Measurements from ENCODE around the gene PANK4. TPM values are rescaled to one million over a fixed set of nuclear protein-coding genes. Genes with fewer than 3 reads are reported as not detected.

Gene PANK4
- total and polyA plus RNA-seq, 2 of the 8 experiments (the other 6 are each of a cell fraction or from before 2014, with no cell fraction given) = 20.1 to 29.7 TPM

GRCh38 chr1:2543543-2544092, 17.2 kb upstream of the PANK4 start:
- Histone ChIP-seq H2BK5ac (ENCODE audit: low read depth, low read length) (no peak overlapping the region; the same call in 1 of the 2 replicates), H3K4me2 (ENCODE audit: insufficient read depth in 1 of 2, low read depth in 2 of 2, low read length in 2 of 2) (peak overlapping the region; percentile 13 to 40; a peak in 2 of 4 replicates), H3K27me3 (replicated peaks in 1 of 4; ENCODE audit: control insufficient read depth in 3 of 4, extremely low read depth in 1 of 4, insufficient read depth in 3 of 4, low read length in 3 of 4) (peaks cover 0 to 21% (median 17%) of the 10 kb centered on the region in 4 experiments; a peak in 6 of 7 replicates), H3K4me3 (ENCODE audit: extremely low read depth in 1 of 4, insufficient read depth in 2 of 4, low read depth in 3 of 4, low read length in 4 of 4) (0 out of 8 replicates have a peak overlapping the region, but pooled peaks of 2 of the 4 experiments have one; percentile 10 to 11), H2AFZ (ENCODE audit: low read length) (no peak overlapping the region), H4K20me1 (replicated peaks in 1 of 2; ENCODE audit: control insufficient read depth in 1 of 2, insufficient read depth in 2 of 2, low read length in 2 of 2) (no peaks in the 10 kb centered on the region), H3K4ac (replicated peaks; ENCODE audit: insufficient read length, low read depth, low read length) (no peak overlapping the region), H3K56ac (replicated peaks; ENCODE audit: insufficient read length, low read depth, low read length) (no peak overlapping the region), H3K9me3 (ENCODE audit: insufficient read depth in 2 of 2, low read depth in 1 of 2, low read length in 1 of 2) (no peaks in the 10 kb centered on the region), H3K4me1 (replicated peaks in 1 of 4; ENCODE audit: control insufficient read depth in 3 of 4, insufficient read depth in 4 of 4, low read length in 3 of 4) (peaks cover 0 to 33% (median 30%) of the 10 kb centered on the region in 4 experiments; a peak in 6 of 7 replicates), H3K36me3 (ENCODE audit: control insufficient read depth in 2 of 4, insufficient read depth in 4 of 4, low read length in 3 of 4) (no peaks in the 10 kb centered on the region), H4K91ac (replicated peaks; ENCODE audit: insufficient read length, low read length) (peak overlapping the region; percentile 35), H3K23ac (ENCODE audit: insufficient read length) (no peak overlapping the region), H3K14ac (ENCODE audit: insufficient read length) (no peak overlapping the region), H2BK120ac (replicated peaks; ENCODE audit: low read depth, low read length) (no peak overlapping the region), H4K8ac (ENCODE audit: extremely low read depth, insufficient read depth, low read length) (peak overlapping the region; percentile 86; the same call in 1 of the 2 replicates), H3K79me1 (ENCODE audit: low read depth, low read length) (no peaks in the 10 kb centered on the region), H2BK12ac (ENCODE audit: low read depth, low read length) (peak overlapping the region; percentile 84; the same call in 1 of the 2 replicates), H3K79me2 (ENCODE audit: control insufficient read depth in 1 of 2, insufficient read depth in 2 of 2, low read length in 2 of 2) (no peaks in the 10 kb centered on the region), H2AK5ac (ENCODE audit: low read depth, low read length) (peak overlapping the region; percentile 89; the same call in 1 of the 2 replicates), H4K5ac (ENCODE audit: insufficient read length, low read depth, low read length) (no peak overlapping the region), H3K9ac (replicated peaks in 1 of 4; ENCODE audit: extremely low read depth in 1 of 4, low read depth in 3 of 4, low read length in 3 of 4) (no peak overlapping the region; a peak in 1 of 7 replicates), H3K23me2 (ENCODE audit: low read depth, low read length) (peaks cover 10% of the 10 kb centered on the region; the same call in 1 of the 2 replicates), H2BK20ac (ENCODE audit: low read length) (peak overlapping the region; percentile 13; the same call in 1 of the 2 replicates), H2BK15ac (ENCODE audit: low read length) (peak overlapping the region; percentile 81; the same call in 1 of the 2 replicates), H3K18ac (ENCODE audit: extremely low read depth, low read length) (no peak overlapping the region; the same call in none of the 2 replicates), H3K27ac (ENCODE audit: low read depth, low read length) (no peak overlapping the region)
- 39% methylated on average over 17 of the region's 26 CpGs; no CpG with 5 or more reads in 1 of the 2 experiments for WGBS, 2 experiments (ENCODE audit: extremely low coverage in 1 of 2, insufficient coverage in 1 of 2, insufficient read length in 1 of 2, insufficient replicate concordance in 2 of 2, low coverage in 1 of 2, low lambda C conversion rate in 2 of 2, missing lambda C conversion rate in 1 of 2)
- FAIRE-seq (no peak), DNase-seq (ENCODE audit: low read depth in 1 of 2, low spot score in 2 of 2) (no peak)
- ChIA-PET POLR2A (ENCODE audit: partially characterized antibody) (interaction anchor here (1.4 to 1.5 kb wide), 3 partner anchors 9 to 96 kb away, joined by 3 to 6 read pairs (median 4); partner anchors contain the start of gene PANK4), CTCF (ENCODE audit: partially characterized antibody) (interaction anchor here (0.6 to 3.3 kb wide), 7 partner anchors 9 to 228 kb away, joined by 3 to 16 read pairs (median 3); no protein-coding TSS in a partner anchor)
- TF ChIP-seq SAP30 (IDR thresholded peaks at IDR 0.05; ENCODE audit: insufficient read depth, insufficient replicate concordance, low read length) = no peak

All from H1 (cell line).